ENCODE results near the gene TENM4.

DNA sequence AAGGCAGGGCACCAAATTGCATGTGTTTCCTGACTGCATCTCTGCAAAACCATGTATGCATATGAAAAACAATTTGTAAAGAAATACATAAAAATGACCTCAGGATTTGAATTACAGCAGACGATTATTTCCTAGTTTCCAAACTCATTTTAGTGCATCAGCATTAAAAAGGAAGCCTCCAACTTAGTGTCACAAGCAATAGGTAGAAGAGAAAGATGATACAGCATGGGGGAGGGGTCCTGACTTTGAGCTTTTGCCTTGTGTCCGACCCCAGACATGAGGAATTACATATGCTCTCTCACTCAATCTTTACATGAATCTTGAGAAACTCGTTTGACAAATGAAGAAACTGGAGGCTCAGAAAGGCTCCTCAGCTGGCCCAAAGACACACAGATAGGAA lies 571.5 kb downstream of the TENM4 start:
- TF ChIP-seq, protein P1, sequence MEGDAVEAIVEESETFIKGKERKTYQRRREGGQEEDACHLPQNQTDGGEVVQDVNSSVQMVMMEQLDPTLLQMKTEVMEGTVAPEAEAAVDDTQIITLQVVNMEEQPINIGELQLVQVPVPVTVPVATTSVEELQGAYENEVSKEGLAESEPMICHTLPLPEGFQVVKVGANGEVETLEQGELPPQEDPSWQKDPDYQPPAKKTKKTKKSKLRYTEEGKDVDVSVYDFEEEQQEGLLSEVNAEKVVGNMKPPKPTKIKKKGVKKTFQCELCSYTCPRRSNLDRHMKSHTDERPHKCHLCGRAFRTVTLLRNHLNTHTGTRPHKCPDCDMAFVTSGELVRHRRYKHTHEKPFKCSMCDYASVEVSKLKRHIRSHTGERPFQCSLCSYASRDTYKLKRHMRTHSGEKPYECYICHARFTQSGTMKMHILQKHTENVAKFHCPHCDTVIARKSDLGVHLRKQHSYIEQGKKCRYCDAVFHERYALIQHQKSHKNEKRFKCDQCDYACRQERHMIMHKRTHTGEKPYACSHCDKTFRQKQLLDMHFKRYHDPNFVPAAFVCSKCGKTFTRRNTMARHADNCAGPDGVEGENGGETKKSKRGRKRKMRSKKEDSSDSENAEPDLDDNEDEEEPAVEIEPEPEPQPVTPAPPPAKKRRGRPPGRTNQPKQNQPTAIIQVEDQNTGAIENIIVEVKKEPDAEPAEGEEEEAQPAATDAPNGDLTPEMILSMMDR (IDR thresholded peaks at IDR 0.05), result no peak
- TF ChIP-seq POLR2AphosphoS5 (IDR thresholded peaks at IDR 0.05; ENCODE audit: low read depth, low read length), result no peak
- TF ChIP-seq SIN3A (IDR thresholded peaks at IDR 0.05; ENCODE audit: borderline replicate concordance, insufficient read depth, low read depth, low read length), result no peak
- TF ChIP-seq TCF7L2 (IDR thresholded peaks at IDR 0.05; ENCODE audit: low read depth, low read length), result no peak
- TF ChIP-seq, protein P2, sequence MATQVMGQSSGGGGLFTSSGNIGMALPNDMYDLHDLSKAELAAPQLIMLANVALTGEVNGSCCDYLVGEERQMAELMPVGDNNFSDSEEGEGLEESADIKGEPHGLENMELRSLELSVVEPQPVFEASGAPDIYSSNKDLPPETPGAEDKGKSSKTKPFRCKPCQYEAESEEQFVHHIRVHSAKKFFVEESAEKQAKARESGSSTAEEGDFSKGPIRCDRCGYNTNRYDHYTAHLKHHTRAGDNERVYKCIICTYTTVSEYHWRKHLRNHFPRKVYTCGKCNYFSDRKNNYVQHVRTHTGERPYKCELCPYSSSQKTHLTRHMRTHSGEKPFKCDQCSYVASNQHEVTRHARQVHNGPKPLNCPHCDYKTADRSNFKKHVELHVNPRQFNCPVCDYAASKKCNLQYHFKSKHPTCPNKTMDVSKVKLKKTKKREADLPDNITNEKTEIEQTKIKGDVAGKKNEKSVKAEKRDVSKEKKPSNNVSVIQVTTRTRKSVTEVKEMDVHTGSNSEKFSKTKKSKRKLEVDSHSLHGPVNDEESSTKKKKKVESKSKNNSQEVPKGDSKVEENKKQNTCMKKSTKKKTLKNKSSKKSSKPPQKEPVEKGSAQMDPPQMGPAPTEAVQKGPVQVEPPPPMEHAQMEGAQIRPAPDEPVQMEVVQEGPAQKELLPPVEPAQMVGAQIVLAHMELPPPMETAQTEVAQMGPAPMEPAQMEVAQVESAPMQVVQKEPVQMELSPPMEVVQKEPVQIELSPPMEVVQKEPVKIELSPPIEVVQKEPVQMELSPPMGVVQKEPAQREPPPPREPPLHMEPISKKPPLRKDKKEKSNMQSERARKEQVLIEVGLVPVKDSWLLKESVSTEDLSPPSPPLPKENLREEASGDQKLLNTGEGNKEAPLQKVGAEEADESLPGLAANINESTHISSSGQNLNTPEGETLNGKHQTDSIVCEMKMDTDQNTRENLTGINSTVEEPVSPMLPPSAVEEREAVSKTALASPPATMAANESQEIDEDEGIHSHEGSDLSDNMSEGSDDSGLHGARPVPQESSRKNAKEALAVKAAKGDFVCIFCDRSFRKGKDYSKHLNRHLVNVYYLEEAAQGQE (IDR thresholded peaks at IDR 0.05; ENCODE audit: insufficient read depth in 1 of 2, low read depth in 2 of 2, low read length in 1 of 2), result no peak
